HepG2 (cell line): ENCODE measurements around the gene GLRA1. TPM values are rescaled to one million over a fixed set of nuclear protein-coding genes. Genes with fewer than 3 reads are reported as not detected.

Source experiments
- ATAC-seq: fragments of 200-7000 bp; cut with Tn5 transposase; 3 replicates; pipeline ENCODE4 v1.9.1; 2020; ENCODE audit warnings: mild to moderate bottlenecking, moderate library complexity
- BruUV-seq: library from RNA; stranded (reverse); fragments of 400-500 nt; replicated peaks from 2 replicates; lab custom pipeline; 2021; lab: Mats Ljungman, UMichigan
- CTCF ChIA-PET: fragments of 300-600 bp; formaldehyde crosslinking; extraction: SDS; loops from one replicate; lab custom pipeline; 2021; ENCODE audit warnings: low total read pairs, inconsistent platforms, low intra/inter-chr PET ratio; lab: Yijun Ruan, JAX
- POLR2A ChIA-PET: fragments of 350-600 bp; sonication (Branson Sonifier 250); formaldehyde crosslinking; loops from one replicate; lab custom pipeline; 2020; ENCODE audit warnings: antibody characterized with exemption, inconsistent platforms; lab: Yijun Ruan, JAX
- DNase-seq: peaks from one replicate; pipeline ENCODE4 v3.0.0-alpha.2; 2015; ENCODE audit warnings: low spot score
- FAIRE-seq: peaks from 3 replicates; lab custom pipeline; 2011; peaks lifted over from hg19 to GRCh38; lab: Jason Lieb, UNC
- H2AFZ ChIP-seq: one replicate; pipeline ENCODE4 v1.6.1; 2011; ENCODE audit warnings: low read length, inconsistent platforms
- H3K27ac ChIP-seq: fragments of 300-600 bp; 3 replicates; pipeline ENCODE4 v1.8.0; 2011; ENCODE audit warnings: mixed run types, mild to moderate bottlenecking, mixed read lengths, low read length, inconsistent platforms; ENCODE audit not compliant: insufficient read depth; ENCODE audit errors: extremely low read length
- H3K27me3 ChIP-seq, 2 experiments: fragments of 200-600 bp in 1 of 2; 2 replicates in 1 of 2; 3 replicates in 1 of 2; pipeline versions ENCODE4 v1.6.0 to v1.8.0; 2011; ENCODE audit warnings: low read length in 2 of 2, mild to moderate bottlenecking in 2 of 2, moderate library complexity in 2 of 2, inconsistent platforms in 1 of 2; ENCODE audit not compliant: insufficient read depth in 2 of 2, control insufficient read depth in 1 of 2
- H3K36me3 ChIP-seq, 2 experiments: fragments of 200-600 bp in 1 of 2; replicated peaks in 1 of 2; 2 replicates in 1 of 2; 3 replicates in 1 of 2; pipeline versions ENCODE4 v1.5.1 to v1.8.0; 2011; ENCODE audit warnings: low read length in 2 of 2, inconsistent platforms in 1 of 2; ENCODE audit not compliant: insufficient read depth in 2 of 2, control insufficient read depth in 1 of 2
- H3K4me1 ChIP-seq: 2 replicates; pipeline ENCODE4 v1.5.1; 2012; ENCODE audit warnings: low read length, inconsistent platforms; ENCODE audit not compliant: insufficient read depth
- H3K4me2 ChIP-seq: 2 replicates; pipeline ENCODE4 v1.6.0; 2011; ENCODE audit warnings: low read depth, low read length, inconsistent platforms
- H3K4me3 ChIP-seq, 3 experiments: fragments of 200-600 bp in 1 of 3; sonication (generic), shearing (Covaris generic) in 1 of 3; replicated peaks in 1 of 3; 2 replicates each; pipeline ENCODE4 v1.5.1; 2011 to 2016; ENCODE audit warnings: low read length in 3 of 3, inconsistent platforms in 2 of 3, low read depth in 2 of 3, mild to moderate bottlenecking in 2 of 3, control low read depth in 1 of 3, mixed read lengths in 1 of 3; ENCODE audit not compliant: insufficient read depth in 1 of 3
- H3K79me2 ChIP-seq: one replicate; pipeline ENCODE4 v1.6.1; 2011; ENCODE audit warnings: low read length, inconsistent platforms; ENCODE audit not compliant: insufficient read depth
- H3K9ac ChIP-seq: 2 replicates; pipeline ENCODE4 v1.6.0; 2011; ENCODE audit warnings: mild to moderate bottlenecking, low read depth, low read length, inconsistent platforms; ENCODE audit not compliant: insufficient read depth
- H3K9me3 ChIP-seq: 2 replicates; pipeline ENCODE4 v1.5.1; 2012; ENCODE audit warnings: mild to moderate bottlenecking, low read length
- H4K20me1 ChIP-seq: 2 replicates; pipeline ENCODE4 v1.6.0; 2011; ENCODE audit warnings: inconsistent platforms, mild to moderate bottlenecking, low read length, moderate library complexity; ENCODE audit not compliant: insufficient read depth
- GZF1 ChIP-seq: sonication (generic); formaldehyde crosslinking; IDR thresholded peaks from 2 replicates; pipeline ENCODE4 v1.5.1; 2020; ENCODE audit warnings: mild to moderate bottlenecking, missing genetic modification reagents
- MED13 ChIP-seq: sonication (generic); formaldehyde crosslinking; IDR thresholded peaks from 2 replicates; pipeline ENCODE4 v1.5.0; 2020; ENCODE audit warnings: missing genetic modification reagents
- NFYC ChIP-seq: IDR thresholded peaks from 2 replicates; pipeline ENCODE4 v1.6.1; 2016; ENCODE audit warnings: missing genetic modification reagents, missing compliant biosample characterization
- POLR2AphosphoS2 ChIP-seq: IDR thresholded peaks from 2 replicates; pipeline ENCODE4 v1.6.1; 2011; ENCODE audit warnings: low read depth, low read length, improper control_type of control experiment
- PPARG ChIP-seq: conservative IDR thresholded peaks from 2 replicates; pipeline ENCODE4 v1.6.1; 2016; ENCODE audit warnings: missing biosample characterization, missing genetic modification reagents
- SMYD3 ChIP-seq: sonication (generic); formaldehyde crosslinking; IDR thresholded peaks from 2 replicates; pipeline ENCODE4 v1.8.1; 2023; ENCODE audit warnings: mild to moderate bottlenecking, missing genetic modification reagents
- SPEN ChIP-seq: sonication (generic); formaldehyde crosslinking; IDR thresholded peaks from 2 replicates; pipeline ENCODE4 v1.5.1; 2020; ENCODE audit warnings: low read depth, mild to moderate bottlenecking, missing genetic modification reagents
- ZNF124 ChIP-seq: sonication (generic); formaldehyde crosslinking; IDR thresholded peaks from 2 replicates; pipeline ENCODE4 v1.4.0; 2020; ENCODE audit warnings: missing genetic modification reagents
- ZNF326 ChIP-seq: sonication (generic); formaldehyde crosslinking; IDR thresholded peaks from 2 replicates; pipeline ENCODE4 v1.4.0; 2020; ENCODE audit warnings: missing genetic modification reagents, borderline replicate concordance
- ZNF484 ChIP-seq: sonication (generic); formaldehyde crosslinking; IDR thresholded peaks from 2 replicates; pipeline ENCODE4 v1.5.1; 2020; ENCODE audit warnings: mild to moderate bottlenecking, low read depth, missing genetic modification reagents, borderline replicate concordance
- ZNF597 ChIP-seq: sonication (generic); formaldehyde crosslinking; IDR thresholded peaks from 2 replicates; pipeline ENCODE4 v1.5.0; 2020; ENCODE audit warnings: missing genetic modification reagents
- ZSCAN5A ChIP-seq: sonication (generic); formaldehyde crosslinking; IDR thresholded peaks from 2 replicates; pipeline ENCODE4 v1.8.0; 2022; ENCODE audit warnings: mild to moderate bottlenecking, missing genetic modification reagents, borderline replicate concordance
- ZZZ3 ChIP-seq: sonication (generic); formaldehyde crosslinking; IDR thresholded peaks from 2 replicates; pipeline ENCODE4 v1.4.0; 2020; ENCODE audit warnings: missing genetic modification reagents, mild to moderate bottlenecking, borderline replicate concordance
- WGBS: methylation state at CpG from one replicate; pipeline ENCODE4 v1.1.6; 2017; ENCODE audit warnings: low lambda C conversion rate; 5-methylcytosine and 5-hydroxymethylcytosine counted together
- in situ Hi-C: cut with HindIII; loops from 2 replicates; pipeline ENCODE4 v1.10.0; 2017; ENCODE audit warnings: low pct_unique_long_range_greater_than_20kb; ENCODE audit not compliant: extremely low pct_ligation_motif_present
- intact Hi-C: fragments of 100-400 bp; cut with micrococcal nuclease; formaldehyde crosslinking; loops from one replicate; pipeline ENCODE4 v1.10.0; 2022; ENCODE audit not compliant: unreplicated experiment
- polyA plus RNA-seq, 8 experiments: library from polyadenylated mRNA; depleted of rRNA in 3 of 8; stranded (reverse) in 7 of 8; unstranded in 1 of 8; fragments of >200 nt; fragmentation: Illumina TruSeq in 4 of 8; extraction: Trizol in 4 of 8; gene quantifications; 2 replicates each; pipeline versions ENCODE4 v1.2.1 to v1.2.3, GENCODE V29; 2011 to 2016; ENCODE audit warnings: low read depth in 4 of 8, missing spikeins in 1 of 8, mixed read lengths in 1 of 8; ENCODE audit not compliant: insufficient read depth in 1 of 8
- total RNA-seq, 5 experiments: library from RNA; depleted of rRNA; stranded (reverse); fragments of >200 nt; fragmentation: Illumina TruSeq; extraction: Trizol; gene quantifications; 2 replicates each; pipeline ENCODE4 v1.2.3, GENCODE V29; 2016; ENCODE audit warnings: low read depth in 1 of 5
- TF ChIP-seq, protein P1 (sequence below): sonication (generic); formaldehyde crosslinking; IDR thresholded peaks from 2 replicates; pipeline ENCODE4 v1.5.0; 2020; ENCODE audit warnings: mild to moderate bottlenecking, missing genetic modification reagents

The GLRA1 gene
- total and polyA plus RNA-seq, 2 of the 13 experiments (the other 11 are each of a cell fraction or from before 2014, with no cell fraction given) = not detected

GRCh38 chr5:151855701-151856100 is 69.0 kb downstream of the GLRA1 start:
- ATAC-seq (no peak), DNase-seq (no peak), FAIRE-seq (no peak)
- POLR2A ChIA-PET = no interaction called here
- H3K36me3 ChIP-seq = no peaks in the 10 kb centered on the region
- in situ Hi-C loops = no loop called here
- H3K9me3 ChIP-seq = no peaks in the 10 kb centered on the region
- TF ChIP-seq MED13 (CRISPR knock-in tag) (no peak), ZNF484 (no peak), NFYC (CRISPR knock-in tag) (no peak), POLR2AphosphoS2 (no peak), ZNF597 (CRISPR knock-in tag) (no peak), SPEN (CRISPR knock-in tag) (no peak), ZZZ3 (CRISPR knock-in tag) (no peak), ZSCAN5A (CRISPR knock-in tag) (no peak), GZF1 (no peak), ZNF124 (CRISPR knock-in tag) (no peak), PPARG (CRISPR knock-in tag) (no peak), ZNF326 (CRISPR knock-in tag) (no peak), SMYD3 (CRISPR knock-in tag) (no peak)
- TF ChIP-seq, protein P1, sequence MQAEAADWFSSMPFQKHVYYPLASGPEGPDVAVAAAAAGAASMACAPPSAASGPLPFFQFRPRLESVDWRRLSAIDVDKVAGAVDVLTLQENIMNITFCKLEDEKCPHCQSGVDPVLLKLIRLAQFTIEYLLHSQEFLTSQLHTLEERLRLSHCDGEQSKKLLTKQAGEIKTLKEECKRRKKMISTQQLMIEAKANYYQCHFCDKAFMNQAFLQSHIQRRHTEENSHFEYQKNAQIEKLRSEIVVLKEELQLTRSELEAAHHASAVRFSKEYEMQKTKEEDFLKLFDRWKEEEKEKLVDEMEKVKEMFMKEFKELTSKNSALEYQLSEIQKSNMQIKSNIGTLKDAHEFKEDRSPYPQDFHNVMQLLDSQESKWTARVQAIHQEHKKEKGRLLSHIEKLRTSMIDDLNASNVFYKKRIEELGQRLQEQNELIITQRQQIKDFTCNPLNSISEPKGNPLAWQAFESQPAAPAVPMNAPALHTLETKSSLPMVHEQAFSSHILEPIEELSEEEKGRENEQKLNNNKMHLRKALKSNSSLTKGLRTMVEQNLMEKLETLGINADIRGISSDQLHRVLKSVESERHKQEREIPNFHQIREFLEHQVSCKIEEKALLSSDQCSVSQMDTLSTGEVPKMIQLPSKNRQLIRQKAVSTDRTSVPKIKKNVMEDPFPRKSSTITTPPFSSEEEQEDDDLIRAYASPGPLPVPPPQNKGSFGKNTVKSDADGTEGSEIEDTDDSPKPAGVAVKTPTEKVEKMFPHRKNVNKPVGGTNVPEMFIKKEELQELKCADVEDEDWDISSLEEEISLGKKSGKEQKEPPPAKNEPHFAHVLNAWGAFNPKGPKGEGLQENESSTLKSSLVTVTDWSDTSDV (CRISPR knock-in tag) = no peak
- intact Hi-C loops = no loop called here
- no TSS peak for BruUV-seq
- no peak overlapping the region for H3K4me3 ChIP-seq
- no peaks in the 10 kb centered on the region for H3K4me1 ChIP-seq
- CTCF ChIA-PET = no interaction called here
- WGBS = 71% methylated on average over 4 of the region's 4 CpGs
- H3K9ac ChIP-seq = no peak overlapping the region
- no peak overlapping the region for H3K4me2 ChIP-seq
- H3K27ac ChIP-seq = no peak overlapping the region
- H2AFZ ChIP-seq = no peak overlapping the region
- no peaks in the 10 kb centered on the region for H3K79me2 ChIP-seq
- no peaks in the 10 kb centered on the region for H3K27me3 ChIP-seq
- H4K20me1 ChIP-seq = no peaks in the 10 kb centered on the region
